K562 (cell line): ENCODE data around the gene OR2T8. TPM values are rescaled to one million over a fixed set of nuclear protein-coding genes. Genes with fewer than 3 reads are reported as not detected.

Experiments
- ATAC-seq: fragments of 200-7000 bp; cut with Tn5 transposase; 3 replicates; pipeline ENCODE4 v1.9.1; 2020; ENCODE audit warnings: moderate library complexity
- BruUV-seq: library from RNA; stranded (reverse); fragments of 400-500 nt; replicated peaks from 2 replicates; lab custom pipeline; 2021; lab: Mats Ljungman, UMichigan
- CTCF ChIA-PET: fragments of 300-600 bp; formaldehyde crosslinking; extraction: SDS; loops from one replicate; lab custom pipeline; 2021; ENCODE audit warnings: low intra/inter-chr PET ratio; lab: Yijun Ruan, JAX
- POLR2A ChIA-PET: fragments of 300-600, 350-650 bp; sonication (Branson Sonifier 250); formaldehyde crosslinking; extraction: SDS; loops from one replicate; lab custom pipeline; 2021; ENCODE audit warnings: antibody characterized with exemption, inconsistent platforms; lab: Yijun Ruan, JAX
- DNase-seq, 4 experiments: peaks; one replicate each; pipeline versions ENCODE4 v3.0.0 to v3.0.0-alpha.2; 2011 to 2018; ENCODE audit warnings: low spot score in 3 of 4, mixed read lengths in 3 of 4; ENCODE audit errors: extremely low read depth in 1 of 4
- FAIRE-seq: peaks from 2 replicates; lab custom pipeline; 2011; peaks lifted over from hg19 to GRCh38; lab: Jason Lieb, UNC
- H2AFZ ChIP-seq: 2 replicates; pipeline ENCODE4 v1.6.0; 2011; ENCODE audit warnings: low read depth, low read length, control low read depth, inconsistent platforms
- H3K27ac ChIP-seq: fragments of 200-600 bp; 3 replicates; pipeline ENCODE4 v1.8.0; 2011; ENCODE audit warnings: low read depth, mild to moderate bottlenecking, control low read depth, inconsistent platforms, low read length, moderate library complexity, mixed read lengths; ENCODE audit errors: extremely low read depth
- H3K27me3 ChIP-seq, 2 experiments: fragments of 300-600 bp in 1 of 2; 2 replicates in 1 of 2; 3 replicates in 1 of 2; pipeline versions ENCODE4 v1.6.0 to v1.8.0; 2011; ENCODE audit warnings: inconsistent platforms in 2 of 2, low read length in 2 of 2, mild to moderate bottlenecking in 1 of 2, mixed read lengths in 1 of 2, moderate library complexity in 1 of 2; ENCODE audit not compliant: control insufficient read depth in 2 of 2, insufficient read depth in 2 of 2
- H3K36me3 ChIP-seq: fragments of 300-600 bp; 3 replicates; pipeline ENCODE4 v1.8.0; 2011; ENCODE audit warnings: mild to moderate bottlenecking, low read length, inconsistent platforms; ENCODE audit not compliant: control insufficient read depth, insufficient read depth
- H3K4me1 ChIP-seq, 2 experiments: fragments of 200-600 bp in 1 of 2; replicated peaks in 1 of 2; 2 replicates in 1 of 2; 3 replicates in 1 of 2; pipeline versions ENCODE4 v1.5.1 to v1.8.0; 2011; ENCODE audit warnings: inconsistent platforms in 2 of 2, low read length in 2 of 2, mild to moderate bottlenecking in 1 of 2, mixed read lengths in 1 of 2, moderate library complexity in 1 of 2; ENCODE audit not compliant: control insufficient read depth in 2 of 2, insufficient read depth in 2 of 2
- H3K4me2 ChIP-seq: 2 replicates; pipeline ENCODE4 v1.6.1; 2011; ENCODE audit warnings: low read length, control low read depth, inconsistent platforms, mixed read lengths; ENCODE audit not compliant: insufficient read depth
- H3K4me3 ChIP-seq: fragments of 200-600 bp; sonication (generic), shearing (Covaris generic); 2 replicates; pipeline ENCODE4 v1.5.1; 2016; ENCODE audit warnings: control low read depth, inconsistent platforms
- H3K79me2 ChIP-seq: fragments of 200-600 bp; 3 replicates; pipeline ENCODE4 v1.8.0; 2011; ENCODE audit warnings: low read length, inconsistent platforms; ENCODE audit not compliant: control insufficient read depth, insufficient read depth
- H3K9ac ChIP-seq, 2 experiments: 2 replicates each; pipeline versions ENCODE4 v1.6.0 to v1.6.1; 2011; ENCODE audit warnings: low read depth in 2 of 2, low read length in 2 of 2, control low read depth in 1 of 2, inconsistent platforms in 1 of 2, mild to moderate bottlenecking in 1 of 2, mixed read lengths in 1 of 2; ENCODE audit not compliant: insufficient read depth in 1 of 2
- H3K9me1 ChIP-seq: one replicate; pipeline ENCODE4 v1.6.0; 2011; ENCODE audit warnings: inconsistent platforms, mild to moderate bottlenecking, low read length, moderate library complexity; ENCODE audit not compliant: control insufficient read depth, insufficient read depth
- H3K9me3 ChIP-seq: replicated peaks from 2 replicates; pipeline ENCODE4 v1.5.1; 2011; ENCODE audit warnings: low read depth, low read length, inconsistent platforms; ENCODE audit not compliant: control insufficient read depth, insufficient read depth
- H4K20me1 ChIP-seq: replicated peaks from 2 replicates; pipeline ENCODE4 v1.6.1; 2011; ENCODE audit warnings: low read length, inconsistent platforms, mixed read lengths; ENCODE audit not compliant: control insufficient read depth, insufficient read depth
- BACH1 ChIP-seq: fragments of 200-800 bp; sonication (Bioruptor generic); IDR thresholded peaks from 2 replicates; pipeline ENCODE4 v1.6.1; 2016; ENCODE audit warnings: missing genetic modification characterization, missing compliant biosample characterization
- CHD2 ChIP-seq: IDR thresholded peaks from 2 replicates; pipeline ENCODE4 v1.6.1; 2011; ENCODE audit warnings: low read depth, low read length
- EP300 ChIP-seq: IDR thresholded peaks from 2 replicates; pipeline ENCODE4 v1.6.1; 2012; ENCODE audit warnings: low read length, improper control_type of control experiment
- NKRF ChIP-seq: fragments of 450-650 bp; IDR thresholded peaks from 2 replicates; pipeline ENCODE4 v1.6.1; 2016; ENCODE audit warnings: borderline replicate concordance
- NR3C1 ChIP-seq: sonication (generic); formaldehyde crosslinking; IDR thresholded peaks from 2 replicates; pipeline ENCODE4 v1.8.1; 2022; ENCODE audit warnings: missing genetic modification reagents
- TBP ChIP-seq: optimal IDR thresholded peaks from 2 replicates; pipeline ENCODE3; 2011; ENCODE audit warnings: low read depth, low read length, improper control_type of control experiment
- TCF7L2 ChIP-seq: fragments of 150-350 bp; IDR thresholded peaks from 2 replicates; pipeline ENCODE4 v1.6.1; 2016; ENCODE audit warnings: low read depth, mild to moderate bottlenecking, low read length, moderate library complexity
- ZBTB26 ChIP-seq: fragments of 450-650 bp; formaldehyde crosslinking; IDR thresholded peaks from 2 replicates; pipeline ENCODE4 v1.4.0; 2022; ENCODE audit warnings: missing genetic modification characterization
- ZBTB9 ChIP-seq: fragments of 450-650 bp; formaldehyde crosslinking; IDR thresholded peaks from 2 replicates; pipeline ENCODE4 v1.4.0; 2020; ENCODE audit warnings: mild to moderate bottlenecking, moderate library complexity
- ZNF766 ChIP-seq: fragments of 200-800 bp; sonication (Bioruptor generic); conservative IDR thresholded peaks from 2 replicates; pipeline ENCODE4 v1.6.1; 2016; ENCODE audit warnings: missing genetic modification characterization, missing compliant biosample characterization
- WGBS: fragments of 100-300 bp; shearing (Covaris generic); methylation state at CpG from one replicate; pipeline ENCODE4 v1.1.6; 2016; ENCODE audit warnings: low coverage, mixed read lengths; ENCODE audit not compliant: insufficient coverage; ENCODE audit errors: missing lambda C conversion rate; 5-methylcytosine and 5-hydroxymethylcytosine counted together
- in situ Hi-C: fragments of 300-500 bp; cut with MboI; formaldehyde crosslinking; loops from 4 replicates; pipeline ENCODE4 v1.15.0; 2018; ENCODE audit warnings: inconsistent platforms, mixed read lengths
- intact Hi-C: fragments of 100-400 bp; cut with micrococcal nuclease; formaldehyde crosslinking; loops from 2 replicates; pipeline ENCODE4 v1.14.2; 2022
- polyA plus RNA-seq, 8 experiments: library from polyadenylated mRNA; depleted of rRNA in 4 of 8; stranded (reverse) in 5 of 8; unstranded in 3 of 8; fragments of >200 nt; fragmentation: Nextera tagmentation in 2 of 8; fragmentation: Illumina TruSeq in 1 of 8; extraction: Ambion mirVana in 2 of 8; extraction: Trizol in 1 of 8; gene quantifications; 2 replicates each; pipeline versions ENCODE4 v1.2.1 to v1.2.3, GENCODE V29; 2011 to 2014; ENCODE audit warnings: inconsistent platforms in 1 of 8, missing spikeins in 1 of 8
- total RNA-seq, 7 experiments: library from RNA; depleted of rRNA in 6 of 7; stranded (reverse); fragments of >200 nt in 6 of 7; fragmentation: Illumina TruSeq in 2 of 7; extraction: Trizol in 2 of 7; gene quantifications; 2 replicates each; pipeline versions ENCODE4 v1.2.1 to v1.2.3, GENCODE V29; 2011 to 2021; ENCODE audit warnings: low replicate concordance in 1 of 7

The OR2T8 gene
- total and polyA plus RNA-seq, 9 of the 15 experiments (the other 6 are each of a cell fraction or from before 2014, with no cell fraction given) = 0.08 to 0.46 (median 0.31) TPM; not detected in 3

- no TSS peak for BruUV-seq
- intact Hi-C loops = no loop called here
- Histone ChIP-seq H3K36me3 (no peaks in the 10 kb centered on the region), H3K79me2 (no peaks in the 10 kb centered on the region), H3K27ac (no peak overlapping the region), H3K9ac (no peak overlapping the region), H3K4me2 (no peak overlapping the region), H3K9me1 (no peaks in the 10 kb centered on the region), H3K4me3 (no peak overlapping the region), H4K20me1 (no peaks in the 10 kb centered on the region), H3K27me3 (no peaks in the 10 kb centered on the region), H3K9me3 (0 out of 2 replicates have a peak, but pooled peaks cover 7% of the 10 kb centered on the region), H2AFZ (no peak overlapping the region), H3K4me1 (no peaks in the 10 kb centered on the region)
- CTCF ChIA-PET = no interaction called here
- FAIRE-seq (no peak), DNase-seq (no peak), ATAC-seq (no peak)
- TF ChIP-seq CHD2 (no peak), TCF7L2 (no peak)
- WGBS = 2% methylated on average over 3 of the region's 3 CpGs
- in situ Hi-C loops = no loop called here
- POLR2A ChIA-PET = no interaction called here
Observed at GRCh38 chr1:247961791-247962190, 41.7 kb downstream of the OR2T8 start.

- no peak for TF ChIP-seq NR3C1
- no peak for TF ChIP-seq TBP
- TF ChIP-seq BACH1 (tag) = no peak
- TF ChIP-seq ZBTB26 (CRISPR knock-in tag) = no peak
- no peak for TF ChIP-seq EP300
- no peak for TF ChIP-seq NKRF
- no peak for TF ChIP-seq ZNF766 (CRISPR knock-in tag)
- no peak for TF ChIP-seq ZBTB9 (CRISPR knock-in tag)
- TF ChIP-seq, all 486 proteins: peak for 0
- no peak overlapping the region for H2AFZ ChIP-seq
- ATAC-seq (no peak), FAIRE-seq (no peak), DNase-seq (no peak)
- 3% methylated on average over 4 of the region's 4 CpGs for WGBS
- H3K79me2 ChIP-seq = no peaks in the 10 kb centered on the region
- H3K4me2 ChIP-seq = no peak overlapping the region
- H3K4me1 ChIP-seq = no peaks in the 10 kb centered on the region
- no peak overlapping the region for H3K27ac ChIP-seq
- H3K36me3 ChIP-seq = no peaks in the 10 kb centered on the region
- H4K20me1 ChIP-seq = no peaks in the 10 kb centered on the region
- intact Hi-C loops (no loop called here), in situ Hi-C loops (no loop called here)
- 0 out of 2 replicates have a peak, but pooled peaks cover 7% of the 10 kb centered on the region for H3K9me3 ChIP-seq
- ChIA-PET CTCF (interaction anchor here (0.5 kb wide), 1 partner anchor 590 kb away, joined by 7 read pairs; no protein-coding TSS in a partner anchor), POLR2A (no interaction called here)
- H3K9ac ChIP-seq = no peak overlapping the region
- no peaks in the 10 kb centered on the region for H3K9me1 ChIP-seq
- no TSS peak for BruUV-seq
- H3K27me3 ChIP-seq = no peaks in the 10 kb centered on the region
- H3K4me3 ChIP-seq = no peak overlapping the region
Observed at GRCh38 chr1:247962911-247963588, 43.0 kb downstream of the OR2T8 start.
